GM19238 (cell line): Measurements from ENCODE around the gene MOB3B.
A peak's percentile ranks its signal among the peaks of the same experiment; 100 is the strongest.
"Not testable (repeated sequence)": the region's sequence is repeated elsewhere in the genome, so short reads cannot be mapped to it uniquely, and the experiment has no call there.

Experiments used
- DNase-seq: peaks from one replicate; pipeline ENCODE4 v3.0.0; 2011; ENCODE audit warnings: low spot score; ENCODE audit not compliant: insufficient read length

Gene MOB3B

DNA sequence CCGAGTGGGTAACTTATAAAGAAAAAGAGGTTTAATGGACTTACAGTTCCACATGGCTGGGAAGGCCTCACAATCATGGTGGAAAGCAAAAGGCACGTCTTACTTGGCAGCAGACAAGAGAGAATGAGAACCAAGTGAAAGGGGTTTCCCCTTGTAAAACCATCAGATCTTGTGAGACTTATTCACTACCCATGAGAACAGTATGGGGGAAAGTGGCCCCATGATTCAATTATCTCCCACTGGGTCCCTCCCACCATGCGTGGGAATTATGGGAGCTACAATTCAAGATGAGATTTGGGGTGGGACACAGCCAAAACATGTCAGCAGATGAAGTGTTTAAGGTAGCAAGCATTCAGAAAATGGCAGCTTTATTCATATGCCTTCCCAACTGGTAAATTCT is 81.3 kb downstream of the MOB3B start:
- not testable (repeated sequence) for DNase-seq

DNA sequence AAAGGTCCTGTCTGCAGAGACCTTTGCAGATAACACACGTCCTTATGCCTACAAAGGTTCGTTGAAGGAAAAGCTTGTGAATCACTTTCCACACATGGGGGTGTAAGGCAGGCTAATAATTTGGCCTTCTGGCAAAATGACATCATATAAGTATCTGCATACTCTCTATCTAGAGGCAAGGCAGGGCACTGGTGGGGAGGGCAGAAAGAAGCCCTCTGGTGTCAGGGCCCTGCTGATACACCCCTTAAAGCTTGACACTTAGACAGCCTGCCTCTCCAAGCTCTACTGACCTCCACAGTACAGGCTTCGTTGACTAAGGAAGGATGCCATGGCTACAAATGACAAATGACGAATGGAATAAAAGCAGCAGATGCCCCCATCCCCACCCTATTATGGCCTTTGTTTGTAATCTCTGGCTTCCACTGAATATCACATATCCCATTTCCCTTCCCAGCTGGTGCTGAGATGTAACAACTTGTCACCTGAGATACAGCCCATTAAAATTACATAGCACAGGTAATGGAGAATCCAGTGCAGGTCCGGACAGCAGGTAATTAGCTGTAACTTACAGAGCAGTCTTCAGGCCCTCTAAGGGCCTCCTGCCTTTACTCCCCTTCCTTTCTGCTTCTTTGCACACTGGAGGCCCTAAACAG is 82.5 kb downstream of the MOB3B start:
- DNase-seq: no peak

DNA sequence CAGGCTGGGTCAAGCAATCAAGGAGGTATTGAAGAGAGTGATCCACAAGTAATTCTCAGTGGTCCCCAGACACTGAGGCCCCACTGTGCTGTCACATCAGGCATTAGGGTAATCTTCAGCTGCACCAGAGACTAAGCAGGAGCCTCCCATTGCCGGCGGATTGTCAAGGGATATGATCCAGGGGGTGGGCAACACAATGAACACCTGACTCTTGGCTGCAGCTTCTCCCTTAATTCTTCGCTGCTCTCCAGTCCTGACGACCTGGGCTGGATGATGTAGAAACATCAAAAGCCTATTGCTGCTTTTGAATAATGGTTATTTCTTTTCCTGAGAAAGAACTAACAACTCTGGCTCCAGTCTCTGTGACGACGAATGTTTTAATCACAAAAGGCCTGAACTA is 83.9 kb downstream of the MOB3B start:
- no peak for DNase-seq

DNA sequence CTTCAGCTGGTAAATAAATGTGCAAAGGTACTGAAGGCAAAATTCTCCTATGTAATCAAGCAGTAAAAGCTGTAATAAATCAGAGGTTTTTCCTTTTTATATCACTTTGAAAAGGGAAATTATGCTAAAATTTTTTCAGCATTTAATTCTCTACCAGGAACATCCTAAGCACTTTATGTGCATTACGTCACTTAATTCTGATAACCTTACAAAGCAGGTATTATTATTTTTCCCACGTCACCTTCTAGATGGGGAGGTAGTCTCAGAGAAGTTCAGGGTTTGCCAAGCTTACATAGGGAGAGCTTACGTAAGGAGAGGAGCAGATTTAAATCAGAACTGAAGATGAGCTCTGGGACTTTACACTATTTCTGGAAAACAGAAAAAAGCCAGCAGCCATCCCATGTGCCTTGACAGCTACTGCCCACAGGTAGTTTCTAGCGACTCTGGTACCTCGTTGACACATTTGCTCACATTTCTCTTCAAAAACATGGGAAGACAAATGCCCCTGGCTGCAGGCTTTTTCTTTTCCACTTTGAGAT is 84.5 kb downstream of the MOB3B start:
- no peak for DNase-seq

DNA sequence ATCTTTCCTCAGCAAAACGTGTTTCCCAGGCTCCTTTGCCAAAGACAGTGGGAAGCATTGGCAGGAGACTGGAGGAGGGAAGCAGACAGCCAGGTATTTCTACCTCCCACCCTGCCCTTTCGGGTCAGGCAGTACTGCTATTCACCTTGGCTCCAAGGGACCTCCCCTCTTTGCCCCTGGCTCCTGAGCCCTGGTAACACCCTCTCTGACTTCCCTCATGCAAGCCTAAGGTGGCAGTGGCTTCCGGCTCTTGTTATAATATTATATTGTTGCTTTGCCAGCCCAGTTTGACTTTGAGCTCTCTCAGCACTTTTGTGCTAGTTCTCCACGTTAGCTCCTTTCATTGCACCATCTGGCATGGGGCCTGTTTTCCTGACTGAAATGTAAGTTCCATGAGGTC is 87.2 kb downstream of the MOB3B start:
- DNase-seq: no peak

DNA sequence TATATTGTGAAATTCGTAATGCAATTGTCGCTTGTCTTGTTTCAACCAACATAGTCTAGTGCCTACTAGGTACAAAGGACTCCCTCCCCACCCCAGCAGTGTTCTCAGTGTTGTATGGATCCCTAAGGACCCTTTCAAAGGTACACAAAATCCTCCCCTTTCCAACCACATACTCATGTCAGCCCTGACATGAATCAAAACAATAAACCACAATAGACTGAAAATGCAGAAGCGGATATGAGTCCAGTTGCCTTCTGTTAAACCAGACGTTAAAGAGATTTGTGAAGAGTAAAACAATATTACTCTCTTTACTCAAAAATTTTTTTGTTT is 87.9 kb downstream of the MOB3B start:
- peak; percentile 2 for DNase-seq

DNA sequence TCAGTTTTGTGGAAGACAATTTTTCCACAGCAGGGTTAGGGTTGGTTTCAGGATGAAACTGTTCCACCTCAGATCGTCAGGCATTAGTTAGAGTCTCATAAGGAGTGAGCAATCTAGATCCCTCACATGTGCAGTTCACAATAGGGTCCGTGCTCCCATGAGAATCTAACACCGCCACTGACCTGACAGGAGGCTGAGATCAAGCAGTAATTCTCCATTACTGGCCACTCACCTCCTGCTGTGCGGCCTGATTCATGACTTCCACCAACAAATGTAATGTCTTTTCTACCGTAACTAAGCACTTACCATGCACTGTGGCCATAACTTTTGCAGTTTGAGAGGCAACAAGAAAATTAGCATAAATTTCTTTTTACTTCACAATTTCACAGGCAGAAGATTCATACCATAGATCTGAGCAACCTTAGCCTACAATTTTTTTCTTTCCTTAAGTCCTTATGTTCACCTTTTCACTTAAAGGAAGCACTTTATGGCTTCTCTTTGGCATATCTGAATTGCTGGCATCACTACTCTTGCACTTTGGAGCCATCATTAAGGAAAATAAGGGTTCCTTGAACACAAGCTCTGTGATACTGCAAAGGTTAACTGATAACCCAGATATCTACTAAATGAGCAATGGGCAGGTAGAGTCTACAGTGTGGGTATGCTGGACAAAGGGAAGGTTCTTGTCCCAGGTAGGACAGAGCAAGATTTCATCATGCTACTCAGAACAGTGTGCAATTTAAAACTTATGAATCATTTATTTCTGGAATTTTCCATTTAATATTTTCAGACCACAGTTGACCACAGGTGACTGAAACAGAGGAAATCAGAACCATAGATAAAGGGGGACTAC is 88.5 kb downstream of the MOB3B start:
- no peak for DNase-seq

DNA sequence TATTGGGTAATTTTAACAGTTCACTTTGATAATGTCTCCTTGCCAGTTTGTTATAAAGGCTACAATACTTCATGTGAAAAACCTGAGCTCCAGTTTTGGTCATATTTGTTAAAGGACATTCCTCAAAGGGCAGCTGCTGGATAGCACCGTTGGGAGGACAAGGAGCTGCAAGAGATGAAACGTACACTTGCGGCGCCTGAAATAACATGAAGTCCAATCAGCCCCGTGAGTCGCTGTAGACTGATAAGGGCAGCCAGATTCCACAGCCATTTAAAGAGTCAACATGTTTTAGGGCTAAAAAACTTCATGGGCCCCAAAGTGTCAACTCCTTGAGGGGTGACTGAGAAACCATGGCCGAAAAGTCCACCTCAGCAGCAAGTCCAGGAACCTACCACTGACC is 91.1 kb downstream of the MOB3B start:
- no peak for DNase-seq

DNA sequence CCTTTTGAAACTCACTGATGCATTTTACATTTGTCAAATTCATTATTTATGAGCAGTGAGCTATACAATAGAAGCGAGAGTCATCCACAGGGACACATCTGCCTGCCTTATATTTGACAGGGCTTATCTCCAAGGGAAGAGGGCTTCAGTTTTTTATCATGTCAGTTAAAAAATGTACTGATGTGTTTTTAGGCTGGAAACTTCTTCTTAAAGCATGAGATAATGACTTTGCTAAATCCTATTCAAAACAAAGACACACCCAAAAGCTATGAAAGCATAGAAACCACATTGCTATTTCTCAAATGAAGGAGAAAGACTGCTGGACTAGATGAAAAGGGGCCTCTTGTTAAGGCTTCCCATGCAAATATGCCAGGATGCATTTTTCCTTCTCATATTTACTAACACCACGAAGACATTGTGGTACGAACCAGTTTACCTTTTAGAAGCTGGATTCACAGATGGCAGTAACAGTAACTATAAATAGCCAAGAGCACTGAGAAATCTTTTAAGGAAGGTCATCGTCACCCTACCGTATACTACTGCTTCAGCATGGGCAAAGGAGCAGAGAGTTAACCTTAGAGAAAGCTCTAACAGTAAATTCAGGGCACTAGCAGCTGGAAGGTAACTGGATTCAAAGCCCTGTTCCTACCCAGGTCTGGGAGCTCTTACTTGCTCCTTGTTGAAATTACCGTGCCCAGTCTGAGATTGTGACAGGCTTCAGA is 91.8 kb downstream of the MOB3B start:
- DNase-seq: no peak

DNA sequence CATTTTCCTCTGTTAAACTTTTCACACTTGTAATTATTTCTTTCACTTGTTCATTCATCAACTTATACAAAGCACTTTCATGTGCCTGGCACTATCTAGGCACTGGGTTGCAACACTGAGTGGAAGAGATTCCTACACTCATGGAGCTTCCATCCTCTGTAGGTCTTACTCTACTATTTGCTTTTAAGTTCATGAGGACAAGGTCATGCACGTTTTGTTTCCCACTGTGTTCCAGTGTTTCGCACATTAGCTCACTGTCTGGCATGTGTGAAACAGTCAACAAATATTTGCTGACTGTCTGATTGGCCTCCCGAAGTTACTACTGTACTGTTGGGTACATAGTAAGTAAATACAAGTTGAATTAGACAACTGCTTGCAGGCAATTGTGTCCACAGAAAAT is 93.4 kb downstream of the MOB3B start:
- no peak for DNase-seq

DNA sequence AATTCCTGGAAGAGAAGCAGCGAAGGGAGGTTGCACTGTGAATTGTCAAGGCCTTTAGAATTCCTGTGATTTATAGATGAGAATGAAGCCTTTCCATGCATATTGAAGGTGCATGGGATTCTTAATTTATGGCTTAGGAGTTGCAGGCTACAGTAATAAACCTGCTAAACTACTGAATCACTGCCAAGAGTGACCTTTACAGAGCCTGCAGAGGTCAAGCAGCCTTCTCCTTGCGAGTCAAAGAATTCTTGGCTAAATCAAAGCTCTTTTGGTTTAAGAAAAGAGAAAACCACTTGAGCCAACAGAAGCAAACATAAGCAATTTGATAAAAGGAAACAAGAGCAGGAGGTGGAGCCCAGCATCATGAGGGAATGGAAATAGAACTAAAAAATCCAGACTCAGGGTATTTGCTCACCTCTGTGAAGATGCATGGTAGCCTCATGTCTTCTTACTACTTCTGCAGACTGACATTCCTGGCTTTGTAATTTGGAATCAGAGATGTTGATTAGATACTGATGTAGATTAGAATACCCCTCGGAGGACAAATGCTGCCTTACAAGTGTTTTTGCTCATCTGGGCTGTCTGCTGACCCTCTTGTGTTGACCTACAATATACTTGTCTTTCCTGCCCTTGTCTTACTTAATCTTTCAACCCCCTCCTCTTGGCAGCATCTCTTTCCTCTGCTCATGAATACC is 95.8 kb downstream of the MOB3B start:
- no peak for DNase-seq

DNA sequence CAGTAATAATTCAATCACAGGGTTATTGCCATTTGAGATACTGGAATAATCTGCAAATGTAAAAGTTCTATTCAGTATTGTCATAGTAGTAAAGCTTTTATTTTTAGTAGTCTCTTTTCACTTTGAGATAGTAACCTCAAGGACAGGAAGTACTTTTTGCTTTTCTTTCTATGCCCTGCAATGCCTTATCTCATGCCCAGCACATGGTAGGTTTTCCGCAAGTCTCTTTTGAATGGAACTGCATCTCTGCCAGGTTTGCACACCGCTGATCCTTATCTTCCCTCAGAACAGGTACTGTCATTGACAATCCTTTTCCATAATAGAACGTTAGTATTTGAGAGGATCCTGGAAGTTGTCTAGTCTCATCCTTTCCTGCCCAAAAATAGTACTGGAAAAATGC is 97.3 kb downstream of the MOB3B start:
- DNase-seq: no peak

DNA sequence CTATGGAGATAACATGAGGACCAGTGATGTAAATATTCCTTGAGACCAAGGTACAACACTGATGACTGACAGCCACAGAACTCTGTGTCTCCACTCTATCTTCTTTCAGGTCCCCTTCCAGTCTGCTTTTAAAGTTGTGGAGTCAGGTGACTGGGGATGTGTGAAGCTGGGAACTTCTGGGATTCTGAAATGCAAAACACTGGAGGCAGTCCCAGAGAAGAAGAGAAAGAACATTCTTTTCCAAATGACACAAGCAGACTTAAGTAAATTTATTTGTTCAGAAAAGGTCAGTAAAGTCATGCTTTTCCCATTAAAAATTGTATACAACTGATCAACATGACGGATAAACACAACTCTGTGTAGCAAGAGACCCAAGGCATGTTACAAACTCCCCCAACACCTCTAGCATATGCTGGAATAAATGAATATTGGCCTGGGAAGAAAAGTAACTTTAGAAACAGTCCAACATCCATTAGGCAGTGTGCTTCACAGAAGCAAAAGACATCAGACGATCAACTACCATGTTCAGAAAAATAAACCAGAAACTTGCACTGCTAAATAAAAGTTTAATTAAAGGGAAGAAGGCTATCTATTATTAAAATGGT is 98.0 kb downstream of the MOB3B start:
- no peak for DNase-seq

DNA sequence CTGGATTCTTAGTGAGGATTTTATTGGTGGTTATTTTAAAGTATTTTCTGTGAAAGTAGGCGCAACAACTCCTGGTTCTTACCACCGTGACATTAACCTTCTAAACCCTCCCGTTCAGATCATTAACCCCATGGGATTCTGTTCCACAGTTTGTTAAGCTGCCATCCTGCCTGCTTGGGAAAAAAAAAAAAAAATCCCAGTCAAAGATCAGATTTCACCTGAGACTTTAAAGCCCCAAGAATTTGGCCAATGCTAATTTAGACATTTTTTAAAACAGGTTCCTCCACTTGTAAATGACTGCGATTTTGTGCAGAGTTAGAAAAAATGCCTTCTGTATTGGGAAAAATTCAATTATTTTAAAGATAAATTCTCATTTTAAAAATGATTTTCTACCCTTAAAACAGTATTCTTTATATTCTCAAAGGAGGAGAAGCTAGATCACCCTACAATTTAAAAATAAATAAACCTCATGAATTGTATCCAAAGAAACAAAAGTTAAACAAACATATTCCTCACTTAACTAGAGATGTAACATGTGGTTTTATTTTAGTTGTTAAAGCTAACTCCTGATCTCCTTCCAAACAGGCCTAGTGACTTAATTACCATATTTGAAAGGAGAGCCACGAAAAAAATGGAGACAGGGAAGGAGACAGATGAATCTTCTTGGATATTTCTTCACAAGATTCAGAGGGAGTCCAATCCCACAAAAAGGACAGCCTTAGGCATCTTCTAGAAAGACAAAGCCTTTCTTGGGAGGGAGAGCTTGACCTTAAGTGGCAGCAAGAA is 98.7 kb downstream of the MOB3B start:
- no peak for DNase-seq

DNA sequence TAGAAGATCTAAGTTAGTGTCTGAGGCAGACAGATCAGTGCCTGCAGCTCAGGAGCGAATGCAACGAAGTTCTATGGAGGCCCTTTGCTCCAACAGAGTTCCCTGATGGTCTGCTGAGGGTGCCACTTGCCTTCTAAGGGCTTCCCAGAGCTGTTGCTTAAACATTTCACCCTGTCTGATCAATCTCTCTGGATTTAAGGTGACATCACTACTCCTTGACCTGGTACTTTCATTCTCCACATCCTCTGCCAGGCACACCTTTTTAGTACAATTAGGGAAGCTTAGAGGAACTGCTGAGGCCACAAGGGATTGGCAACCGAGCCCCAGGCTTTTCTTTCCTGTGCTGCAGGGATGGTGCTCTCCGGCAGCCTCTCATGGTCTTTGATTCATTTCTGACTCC is 99.7 kb downstream of the MOB3B start:
- DNase-seq: no peak

DNA sequence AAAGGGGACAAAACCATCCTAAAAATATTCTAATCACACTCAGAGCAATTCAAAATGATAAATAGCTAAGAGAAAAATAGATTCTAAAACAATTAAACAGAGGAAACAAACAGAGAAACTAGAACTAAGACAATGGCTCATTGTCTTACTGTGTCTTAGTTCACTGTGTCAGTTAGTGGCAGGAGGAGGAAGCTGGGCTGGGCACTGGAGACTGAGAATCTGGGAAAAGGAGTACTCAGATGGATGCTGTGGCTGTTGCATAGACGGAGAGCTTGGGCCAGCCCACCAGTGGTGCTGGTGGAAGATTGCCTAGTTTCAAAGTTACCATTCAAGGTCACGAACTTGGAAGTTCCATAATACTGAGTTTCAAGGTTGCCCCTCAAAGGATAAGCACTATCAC is 100.2 kb downstream of the MOB3B start:
- no peak for DNase-seq

DNA sequence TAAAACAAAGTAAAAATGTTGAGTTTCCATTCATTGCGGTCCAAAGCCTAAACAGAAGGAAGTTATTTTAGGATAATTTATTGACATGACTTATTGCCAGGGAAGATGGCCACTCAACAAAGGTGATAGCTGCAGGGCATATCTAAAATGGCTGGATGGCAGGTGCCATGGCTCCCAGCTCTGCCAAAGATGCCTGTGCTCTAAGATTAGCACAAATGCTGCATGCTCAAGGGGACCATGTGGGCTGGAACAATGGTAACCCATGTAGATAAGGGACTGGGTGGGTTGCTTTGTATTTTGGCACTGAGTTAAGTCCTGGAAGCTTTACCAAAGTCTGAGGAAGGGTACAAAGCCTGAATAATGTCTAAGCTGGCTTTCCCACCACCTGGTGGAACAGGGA is 101.1 kb downstream of the MOB3B start:
- no peak for DNase-seq

DNA sequence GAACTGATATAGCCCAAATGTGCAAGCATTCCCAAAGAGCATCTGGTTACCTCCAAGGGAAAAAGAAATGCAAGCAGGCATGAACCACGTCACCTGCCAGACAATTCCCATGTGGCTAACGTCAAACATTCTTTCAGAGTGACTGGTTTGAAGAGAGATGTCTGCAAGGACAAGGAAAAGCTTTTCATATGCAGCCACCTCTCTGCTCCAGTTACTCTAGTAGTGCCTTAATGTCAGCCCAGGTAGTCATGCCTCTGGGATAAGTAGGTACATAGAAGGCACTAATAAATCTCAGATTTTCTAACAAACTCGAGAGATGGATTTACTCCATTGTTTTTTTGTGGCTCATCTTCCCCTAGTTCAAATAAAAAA is 102.4 kb downstream of the MOB3B start:
- no peak for DNase-seq

DNA sequence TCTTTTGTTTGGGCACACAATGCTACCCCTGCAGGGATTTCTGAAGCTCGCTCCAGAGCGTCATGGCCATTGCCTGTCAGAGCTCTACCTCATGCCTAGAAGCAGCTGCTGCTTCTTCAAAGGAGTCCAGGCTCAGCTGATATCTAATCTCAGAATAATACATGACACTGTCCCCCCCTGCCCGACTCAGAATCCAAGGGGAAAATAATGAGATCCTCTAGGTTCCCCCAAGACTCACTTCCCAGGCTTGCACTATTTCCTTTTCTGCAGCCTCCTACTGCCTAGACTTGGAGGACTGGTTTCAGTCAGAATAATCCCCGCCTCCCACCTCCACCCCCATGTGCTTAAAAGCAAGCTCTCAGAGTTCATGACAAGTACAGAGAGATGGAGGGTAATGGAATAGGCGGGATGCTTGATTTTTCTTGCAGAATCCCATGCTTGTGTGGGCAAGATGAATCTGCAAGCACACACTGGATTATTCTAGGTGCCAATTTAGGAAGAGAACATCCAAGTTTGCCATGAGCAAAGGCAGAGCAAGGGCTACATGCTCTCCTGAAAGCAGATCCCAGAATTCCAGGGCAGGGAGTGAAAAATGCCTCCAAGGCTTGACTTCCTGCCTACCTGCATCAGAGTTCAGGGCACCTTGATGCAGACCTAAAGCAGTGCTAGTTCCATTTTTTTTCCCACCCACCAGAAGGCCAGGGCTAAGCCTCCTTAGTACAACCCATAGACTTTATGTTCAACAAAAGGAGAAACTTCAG is 102.9 kb downstream of the MOB3B start:
- no peak for DNase-seq
